Activated CD8-positive, alpha-beta T cell treated with anti-CD3 and anti-CD28 coated beads for 36 hours (primary cell): ENCODE results near the gene AHCTF1. TPM values are rescaled to one million over a fixed set of nuclear protein-coding genes. Genes with fewer than 3 reads are reported as not detected.

ENCODE experiments used
- total RNA-seq, 2 experiments: library from RNA; stranded (reverse); gene quantifications; one replicate each; pipeline ENCODE4 v1.2.3, GENCODE V29; 2021

The AHCTF1 gene
- total RNA-seq, 2 experiments from 2014 or later: 42.4 to 45.3 TPM

Other genes starting within 250 kb of the AHCTF1 start
- gene SCCPDH, start 207.5 kb downstream of the AHCTF1 start, total RNA-seq: 10 to 100 TPM; 39.4 to 41.7 TPM
- gene ZNF695, start 76.1 kb upstream of the AHCTF1 start, total RNA-seq: 1 to 10 TPM; 1.1 to 2.6 TPM
- 1 to 10 TPM; 3.3 to 4.0 TPM for gene ZNF670, start 146.9 kb upstream of the AHCTF1 start, total RNA-seq
- gene ZNF669, start 172.4 kb upstream of the AHCTF1 start, total RNA-seq: 1 to 10 TPM; 7.6 to 8.0 TPM
- gene ZNF124, start 240.1 kb upstream of the AHCTF1 start, total RNA-seq: 10 to 100 TPM; 15.5 to 16.8 TPM